IPS-18c (cell line): ENCODE data around the gene AKR1C2.
"Not testable (repeated sequence)": the region's sequence is repeated elsewhere in the genome, so short reads cannot be mapped to it uniquely, and the experiment has no call there.

Source experiments
- H3K4me3 ChIP-seq: 2 replicates; pipeline ENCODE4 v1.7.0; 2013; ENCODE audit warnings: low read depth, mild to moderate bottlenecking, low read length, moderate library complexity; ENCODE audit not compliant: insufficient read depth
- H3K9me3 ChIP-seq: one replicate; pipeline ENCODE4 v1.6.1; 2013; ENCODE audit warnings: mild to moderate bottlenecking, low read length, moderate library complexity; ENCODE audit not compliant: control insufficient read depth, insufficient read depth

AKR1C2 gene

GRCh38 chr10:4947635-4948596 lies 55.7 kb downstream of the AKR1C2 start:
- Histone ChIP-seq H3K9me3 (no peaks in the 10 kb centered on the region), H3K4me3 (no peak overlapping the region)

- no peaks in the 10 kb centered on the region for H3K9me3 ChIP-seq
- no peak overlapping the region for H3K4me3 ChIP-seq
Observed at GRCh38 chr10:4947039-4947634, 56.5 kb downstream of the AKR1C2 start.

GRCh38 chr10:4945766-4946717 lies 57.6 kb downstream of the AKR1C2 start:
- H3K9me3 ChIP-seq, result no peaks in the 10 kb centered on the region
- H3K4me3 ChIP-seq, result no peak overlapping the region

GRCh38 chr10:4944841-4945240 lies 58.8 kb downstream of the AKR1C2 start:
- H3K9me3 ChIP-seq, result no peaks in the 10 kb centered on the region
- H3K4me3 ChIP-seq, result no peak overlapping the region

GRCh38 chr10:4943821-4944220 lies 59.8 kb downstream of the AKR1C2 start:
- Histone ChIP-seq H3K4me3 (no peak overlapping the region), H3K9me3 (no peaks in the 10 kb centered on the region)

GRCh38 chr10:4943416-4943815 lies 60.2 kb downstream of the AKR1C2 start:
- H3K9me3 ChIP-seq, result not testable (repeated sequence)

GRCh38 chr10:4942931-4943330 lies 60.7 kb downstream of the AKR1C2 start:
- H3K9me3 ChIP-seq, H3K4me3 ChIP-seq: not testable (repeated sequence)

More at GRCh38 chr10:4943416-4943815, 60.2 kb downstream of the AKR1C2 start:
- H3K4me3 ChIP-seq, result not testable (repeated sequence)

GRCh38 chr10:4941540-4942330 lies 61.9 kb downstream of the AKR1C2 start:
- no peak overlapping the region for H3K4me3 ChIP-seq
- no peaks in the 10 kb centered on the region for H3K9me3 ChIP-seq

GRCh38 chr10:4940909-4941308 lies 62.7 kb downstream of the AKR1C2 start:
- H3K4me3 ChIP-seq, H3K9me3 ChIP-seq: not testable (repeated sequence)

GRCh38 chr10:4940073-4940428 lies 63.6 kb downstream of the AKR1C2 start:
- not testable (repeated sequence) for H3K9me3 ChIP-seq, H3K4me3 ChIP-seq

GRCh38 chr10:4939224-4940072 lies 64.2 kb downstream of the AKR1C2 start:
- Histone ChIP-seq H3K4me3 (no peak overlapping the region), H3K9me3 (no peaks in the 10 kb centered on the region)
